HEK293 (cell line): ENCODE measurements around the gene BRF1.

Experiments used
- CTCF ChIA-PET: fragments of 350-600 bp; formaldehyde crosslinking; extraction: SDS; loops from one replicate; lab custom pipeline; 2021; ENCODE audit warnings: antibody characterized with exemption; lab: Yijun Ruan, JAX
- POLR2A ChIA-PET: fragments of 300-600 bp; formaldehyde crosslinking; extraction: SDS; loops from one replicate; lab custom pipeline; 2020; ENCODE audit warnings: antibody characterized with exemption, inconsistent platforms; lab: Yijun Ruan, JAX
- H3K27ac ChIP-seq: fragments of 200-500 bp; sonication (Bioruptor generic); 2 replicates; pipeline ENCODE4 v1.5.1; 2014; ENCODE audit warnings: low read depth, low read length, control low read depth, inconsistent platforms; ENCODE audit errors: extremely low read depth
- H3K36me3 ChIP-seq, 2 experiments: fragments of 200-500 bp in 1 of 2; sonication (Bioruptor generic) in 1 of 2; 1 replicate in 1 of 2; 2 replicates in 1 of 2; pipeline ENCODE4 v1.5.1; 2014 to 2017; ENCODE audit warnings: inconsistent platforms in 2 of 2, low read length in 2 of 2; ENCODE audit not compliant: control insufficient read depth in 2 of 2, insufficient read depth in 1 of 2
- H3K4me1 ChIP-seq: fragments of 200-500 bp; sonication (Bioruptor generic); 2 replicates; pipeline ENCODE4 v1.5.1; 2014; ENCODE audit warnings: mild to moderate bottlenecking, low read length, inconsistent platforms; ENCODE audit not compliant: control insufficient read depth, insufficient read depth
- H3K4me3 ChIP-seq: 2 replicates; pipeline ENCODE4 v1.5.1; 2011; ENCODE audit warnings: low read depth, mild to moderate bottlenecking, control low read depth, low read length, moderate library complexity
- H3K9me3 ChIP-seq: fragments of 200-500 bp; sonication (Bioruptor generic); 2 replicates; pipeline ENCODE4 v1.5.1; 2014; ENCODE audit warnings: low read depth, low read length, inconsistent platforms; ENCODE audit not compliant: control insufficient read depth, insufficient read depth
- EGR2 ChIP-seq: fragments of 450-650 bp; formaldehyde crosslinking; IDR thresholded peaks from 2 replicates; pipeline ENCODE4 v1.5.1; 2016; ENCODE audit warnings: low read depth, missing biosample characterization, missing genetic modification characterization
- GFI1B ChIP-seq: fragments of 450-650 bp; formaldehyde crosslinking; IDR thresholded peaks from 2 replicates; pipeline ENCODE4 v1.5.1; 2016; ENCODE audit warnings: missing biosample characterization, missing genetic modification characterization
- HIC1 ChIP-seq: fragments of 450-650 bp; formaldehyde crosslinking; IDR thresholded peaks from 2 replicates; pipeline ENCODE4 v1.5.1; 2016; ENCODE audit warnings: missing biosample characterization, missing genetic modification characterization
- HOXA7 ChIP-seq: sonication (generic); formaldehyde crosslinking; IDR thresholded peaks from 2 replicates; pipeline ENCODE4 v1.8.1; 2022; ENCODE audit warnings: missing genetic modification reagents, borderline replicate concordance
- IKZF3 ChIP-seq: fragments of 450-650 bp; IDR thresholded peaks from 2 replicates; pipeline ENCODE4 v1.5.0; 2018; ENCODE audit warnings: missing biosample characterization, mild to moderate bottlenecking, missing genetic modification characterization, moderate library complexity
- KLF16 ChIP-seq: fragments of 450-650 bp; formaldehyde crosslinking; IDR thresholded peaks from 2 replicates; pipeline ENCODE4 v1.5.1; 2017; ENCODE audit warnings: missing biosample characterization, missing genetic modification characterization
- KLF7 ChIP-seq: fragments of 450-650 bp; formaldehyde crosslinking; IDR thresholded peaks from 2 replicates; pipeline ENCODE4 v1.5.1; 2016; ENCODE audit warnings: missing biosample characterization, missing genetic modification characterization, borderline replicate concordance
- KLF8 ChIP-seq: fragments of 450-650 bp; formaldehyde crosslinking; IDR thresholded peaks from 2 replicates; pipeline ENCODE4 v1.5.1; 2016; ENCODE audit warnings: missing biosample characterization, missing genetic modification characterization
- PATZ1 ChIP-seq: fragments of 450-650 bp; formaldehyde crosslinking; IDR thresholded peaks from 2 replicates; pipeline ENCODE4 v1.5.1; 2016; ENCODE audit warnings: missing biosample characterization, missing genetic modification characterization
- SCRT1 ChIP-seq: fragments of 450-650 bp; formaldehyde crosslinking; IDR thresholded peaks from 2 replicates; pipeline ENCODE4 v1.5.1; 2016; ENCODE audit warnings: missing biosample characterization, missing genetic modification characterization, borderline replicate concordance
- TCF7L2 ChIP-seq: IDR thresholded peaks from 2 replicates; pipeline ENCODE4 v1.6.1; 2011; ENCODE audit warnings: low read depth, mild to moderate bottlenecking, inconsistent platforms, low read length, moderate library complexity, borderline replicate concordance
- ZBTB21 ChIP-seq: fragments of 450-650 bp; formaldehyde crosslinking; IDR thresholded peaks from 2 replicates; pipeline ENCODE4 v1.5.1; 2017; ENCODE audit warnings: missing biosample characterization, missing genetic modification characterization
- ZEB2 ChIP-seq: fragments of 450-650 bp; formaldehyde crosslinking; IDR thresholded peaks from 2 replicates; pipeline ENCODE4 v1.5.1; 2016; ENCODE audit warnings: missing biosample characterization, missing genetic modification characterization
- ZNF10 ChIP-seq: fragments of 450-650 bp; formaldehyde crosslinking; IDR thresholded peaks from 2 replicates; pipeline ENCODE4 v1.5.1; 2017; ENCODE audit warnings: missing biosample characterization, missing genetic modification characterization
- ZNF175 ChIP-seq: fragments of 450-650 bp; formaldehyde crosslinking; IDR thresholded peaks from 2 replicates; pipeline ENCODE4 v1.5.1; 2016; ENCODE audit warnings: missing biosample characterization, missing genetic modification characterization
- ZNF214 ChIP-seq: fragments of 450-650 bp; formaldehyde crosslinking; IDR thresholded peaks from 2 replicates; pipeline ENCODE4 v1.5.1; 2017; ENCODE audit warnings: missing biosample characterization, mild to moderate bottlenecking, missing genetic modification characterization, borderline replicate concordance
- ZNF423 ChIP-seq: fragments of 450-650 bp; formaldehyde crosslinking; IDR thresholded peaks from 2 replicates; pipeline ENCODE4 v1.5.1; 2016; ENCODE audit warnings: missing biosample characterization, missing genetic modification characterization
- ZNF629 ChIP-seq: fragments of 450-650 bp; formaldehyde crosslinking; IDR thresholded peaks from 2 replicates; pipeline ENCODE4 v1.5.1; 2017; ENCODE audit warnings: missing biosample characterization, missing genetic modification characterization
- ZNF654 ChIP-seq: fragments of 450-650 bp; formaldehyde crosslinking; IDR thresholded peaks from 2 replicates; pipeline ENCODE4 v1.5.1; 2016; ENCODE audit warnings: low read depth, missing biosample characterization, missing genetic modification characterization
- ZNF660 ChIP-seq: fragments of 450-650 bp; IDR thresholded peaks from 2 replicates; pipeline ENCODE4 v1.5.1; 2018; ENCODE audit warnings: missing biosample characterization, mild to moderate bottlenecking, missing genetic modification characterization
- ZNF76 ChIP-seq: fragments of 450-650 bp; formaldehyde crosslinking; IDR thresholded peaks from 2 replicates; pipeline ENCODE4; 2016; ENCODE audit warnings: low read depth, missing biosample characterization, missing genetic modification characterization, borderline replicate concordance
- ZNF777 ChIP-seq: fragments of 450-650 bp; formaldehyde crosslinking; IDR thresholded peaks from 2 replicates; pipeline ENCODE4 v1.5.1; 2017; ENCODE audit warnings: missing biosample characterization, missing genetic modification characterization, borderline replicate concordance
- ZNF791 ChIP-seq: fragments of 450-650 bp; formaldehyde crosslinking; IDR thresholded peaks from 2 replicates; pipeline ENCODE4 v1.5.1; 2016; ENCODE audit warnings: missing biosample characterization, missing genetic modification characterization
- TF ChIP-seq, protein P1 (sequence below): fragments of 450-650 bp; formaldehyde crosslinking; IDR thresholded peaks from 2 replicates; pipeline ENCODE4 v1.5.1; 2016; ENCODE audit warnings: missing biosample characterization, missing genetic modification characterization
- TF ChIP-seq, protein P2 (sequence below): fragments of 450-650 bp; formaldehyde crosslinking; IDR thresholded peaks from 2 replicates; pipeline ENCODE4 v1.5.1; 2016; ENCODE audit warnings: missing biosample characterization, missing genetic modification characterization
- TF ChIP-seq, protein P3 (sequence below): fragments of 450-650 bp; formaldehyde crosslinking; IDR thresholded peaks from 2 replicates; pipeline ENCODE4 v1.5.1; 2016; ENCODE audit warnings: missing biosample characterization, missing genetic modification characterization

Gene BRF1

GRCh38 chr14:105203701-105204100 lies 97.1 kb downstream of the BRF1 start:
- CTCF ChIA-PET: interaction anchor here (0.6 to 4.0 kb wide), 16 partner anchors 10 to 150 kb away, joined by 3 to 23 read pairs (median 4); no protein-coding TSS in a partner anchor
- Histone ChIP-seq H3K27ac (no peak overlapping the region), H3K4me3 (no peak overlapping the region), H3K4me1 (no peaks in the 10 kb centered on the region), H3K36me3 (no peaks in the 10 kb centered on the region), H3K9me3 (no peaks in the 10 kb centered on the region)
- TF ChIP-seq, protein P1, sequence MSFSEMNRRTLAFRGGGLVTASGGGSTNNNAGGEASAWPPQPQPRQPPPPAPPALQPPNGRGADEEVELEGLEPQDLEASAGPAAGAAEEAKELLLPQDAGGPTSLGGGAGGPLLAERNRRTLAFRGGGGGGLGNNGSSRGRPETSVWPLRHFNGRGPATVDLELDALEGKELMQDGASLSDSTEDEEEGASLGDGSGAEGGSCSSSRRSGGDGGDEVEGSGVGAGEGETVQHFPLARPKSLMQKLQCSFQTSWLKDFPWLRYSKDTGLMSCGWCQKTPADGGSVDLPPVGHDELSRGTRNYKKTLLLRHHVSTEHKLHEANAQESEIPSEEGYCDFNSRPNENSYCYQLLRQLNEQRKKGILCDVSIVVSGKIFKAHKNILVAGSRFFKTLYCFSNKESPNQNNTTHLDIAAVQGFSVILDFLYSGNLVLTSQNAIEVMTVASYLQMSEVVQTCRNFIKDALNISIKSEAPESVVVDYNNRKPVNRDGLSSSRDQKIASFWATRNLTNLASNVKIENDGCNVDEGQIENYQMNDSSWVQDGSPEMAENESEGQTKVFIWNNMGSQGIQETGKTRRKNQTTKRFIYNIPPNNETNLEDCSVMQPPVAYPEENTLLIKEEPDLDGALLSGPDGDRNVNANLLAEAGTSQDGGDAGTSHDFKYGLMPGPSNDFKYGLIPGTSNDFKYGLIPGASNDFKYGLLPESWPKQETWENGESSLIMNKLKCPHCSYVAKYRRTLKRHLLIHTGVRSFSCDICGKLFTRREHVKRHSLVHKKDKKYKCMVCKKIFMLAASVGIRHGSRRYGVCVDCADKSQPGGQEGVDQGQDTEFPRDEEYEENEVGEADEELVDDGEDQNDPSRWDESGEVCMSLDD (tag by site-specific recombination): no peak
- peak; percentile 39; the same call in 1 of the 2 replicates for TF ChIP-seq ZNF10 (tag by site-specific recombination)
- no peak for TF ChIP-seq KLF7 (tag by site-specific recombination)
- no peak for TF ChIP-seq GFI1B (tag by site-specific recombination)
- TF ChIP-seq ZNF629 (tag by site-specific recombination): no peak
- POLR2A ChIA-PET: no interaction called here

DNA sequence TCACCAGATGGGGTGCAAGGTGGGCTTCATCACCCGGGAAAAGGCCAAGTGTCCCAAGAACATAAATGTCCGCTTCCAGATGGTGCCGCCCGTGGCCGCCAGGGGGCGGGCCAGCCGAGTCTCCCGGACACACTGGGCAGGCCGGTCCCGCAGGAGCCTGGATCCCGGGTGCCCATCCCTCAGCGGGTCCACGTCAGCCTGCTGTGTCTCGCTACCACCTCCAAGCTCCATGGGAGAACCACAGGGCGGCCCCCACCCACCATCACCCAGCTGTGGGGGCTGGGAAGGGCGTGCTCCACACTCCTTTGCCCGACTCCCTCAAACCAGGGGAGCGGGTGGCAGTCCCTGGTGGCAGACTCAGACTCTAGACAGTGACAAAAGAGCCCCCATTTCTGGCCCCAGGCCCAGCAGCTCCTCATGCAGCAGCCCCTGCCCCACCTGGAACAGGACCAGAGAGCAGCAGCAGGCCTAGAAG lies 97.7 kb downstream of the BRF1 start:
- Histone ChIP-seq H3K36me3 (no peaks in the 10 kb centered on the region), H3K4me3 (no peak overlapping the region), H3K4me1 (no peaks in the 10 kb centered on the region), H3K27ac (no peak overlapping the region), H3K9me3 (no peaks in the 10 kb centered on the region)
- POLR2A ChIA-PET: no interaction called here
- CTCF ChIA-PET: interaction anchor here (0.5 to 4.0 kb wide), 15 partner anchors 13 to 151 kb away, joined by 3 to 23 read pairs (median 3); no protein-coding TSS in a partner anchor
- TF ChIP-seq KLF16 (tag by site-specific recombination): no peak
- TF ChIP-seq, protein P2, sequence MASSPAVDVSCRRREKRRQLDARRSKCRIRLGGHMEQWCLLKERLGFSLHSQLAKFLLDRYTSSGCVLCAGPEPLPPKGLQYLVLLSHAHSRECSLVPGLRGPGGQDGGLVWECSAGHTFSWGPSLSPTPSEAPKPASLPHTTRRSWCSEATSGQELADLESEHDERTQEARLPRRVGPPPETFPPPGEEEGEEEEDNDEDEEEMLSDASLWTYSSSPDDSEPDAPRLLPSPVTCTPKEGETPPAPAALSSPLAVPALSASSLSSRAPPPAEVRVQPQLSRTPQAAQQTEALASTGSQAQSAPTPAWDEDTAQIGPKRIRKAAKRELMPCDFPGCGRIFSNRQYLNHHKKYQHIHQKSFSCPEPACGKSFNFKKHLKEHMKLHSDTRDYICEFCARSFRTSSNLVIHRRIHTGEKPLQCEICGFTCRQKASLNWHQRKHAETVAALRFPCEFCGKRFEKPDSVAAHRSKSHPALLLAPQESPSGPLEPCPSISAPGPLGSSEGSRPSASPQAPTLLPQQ (tag by site-specific recombination): 0 out of 2 replicates have a peak, but pooled peaks have one; percentile 20
- TF ChIP-seq HIC1 (tag by site-specific recombination): peak; percentile 54
- TF ChIP-seq PATZ1 (tag by site-specific recombination): peak; percentile 91
- no peak for TF ChIP-seq TCF7L2
- TF ChIP-seq ZNF660: 0 out of 2 replicates have a peak, but pooled peaks have one; percentile 42
- peak; percentile 80 for TF ChIP-seq IKZF3 (tag by site-specific recombination)
- TF ChIP-seq, protein P3, sequence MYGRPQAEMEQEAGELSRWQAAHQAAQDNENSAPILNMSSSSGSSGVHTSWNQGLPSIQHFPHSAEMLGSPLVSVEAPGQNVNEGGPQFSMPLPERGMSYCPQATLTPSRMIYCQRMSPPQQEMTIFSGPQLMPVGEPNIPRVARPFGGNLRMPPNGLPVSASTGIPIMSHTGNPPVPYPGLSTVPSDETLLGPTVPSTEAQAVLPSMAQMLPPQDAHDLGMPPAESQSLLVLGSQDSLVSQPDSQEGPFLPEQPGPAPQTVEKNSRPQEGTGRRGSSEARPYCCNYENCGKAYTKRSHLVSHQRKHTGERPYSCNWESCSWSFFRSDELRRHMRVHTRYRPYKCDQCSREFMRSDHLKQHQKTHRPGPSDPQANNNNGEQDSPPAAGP (tag by site-specific recombination): peak; percentile 66
- no peak for TF ChIP-seq ZNF214 (tag by site-specific recombination)
- no peak for TF ChIP-seq HOXA7 (CRISPR knock-in tag)
- 0 out of 2 replicates have a peak, but pooled peaks have one; percentile 27 for TF ChIP-seq ZEB2 (tag by site-specific recombination)
- peak; percentile 69; the same call in 1 of the 2 replicates for TF ChIP-seq KLF8 (tag by site-specific recombination)
- no peak for TF ChIP-seq ZNF777 (tag by site-specific recombination)
- no peak for TF ChIP-seq ZNF175 (tag by site-specific recombination)
- TF ChIP-seq ZNF76: no peak
- TF ChIP-seq EGR2 (tag by site-specific recombination): peak; percentile 57; the same call in 1 of the 2 replicates
- no peak for TF ChIP-seq SCRT1 (tag by site-specific recombination)
- TF ChIP-seq ZNF654 (tag by site-specific recombination): peak; percentile 30
- TF ChIP-seq ZNF423 (tag by site-specific recombination): peak; percentile 65; the same call in 1 of the 2 replicates
- no peak for TF ChIP-seq ZBTB21
- no peak for TF ChIP-seq ZNF791
